HCT116 (cell line): ENCODE measurements around the gene CNTNAP5.

Source experiments
- CEBPB ChIP-seq: IDR thresholded peaks from 2 replicates; pipeline ENCODE4 v1.6.1; 2012; ENCODE audit warnings: low read depth
- CTCF ChIP-seq, 3 experiments: fragments of 200-600 bp in 1 of 3; sonication (generic) in 1 of 3; IDR thresholded peaks in 2 of 3; conservative IDR thresholded peaks in 1 of 3; 2 replicates each; pipeline ENCODE4 v1.5.1; 2012 to 2017; ENCODE audit warnings: low read depth in 2 of 3, low read length in 2 of 3, antibody characterized with exemption in 1 of 3, borderline replicate concordance in 1 of 3, control low read depth in 1 of 3, mild to moderate bottlenecking in 1 of 3, mixed read lengths in 1 of 3, mixed run types in 1 of 3, moderate library complexity in 1 of 3; ENCODE audit not compliant: insufficient read depth in 1 of 3
- EGR1 ChIP-seq: IDR thresholded peaks from 2 replicates; pipeline ENCODE4 v1.6.1; 2012; ENCODE audit warnings: low read depth
- MAX ChIP-seq: IDR thresholded peaks from 2 replicates; pipeline ENCODE4 v1.6.1; 2012
- POLR2A ChIP-seq: IDR thresholded peaks from 2 replicates; pipeline ENCODE4 v1.7.0; 2011; ENCODE audit warnings: borderline replicate concordance; ENCODE audit not compliant: insufficient read depth, insufficient read length; ENCODE audit errors: extremely low read depth
- RAD21 ChIP-seq: IDR thresholded peaks from 2 replicates; pipeline ENCODE4 v1.6.1; 2012; ENCODE audit warnings: low read depth, mild to moderate bottlenecking
- YY1 ChIP-seq: IDR thresholded peaks from 2 replicates; pipeline ENCODE4 v1.6.1; 2011; ENCODE audit warnings: low read length, low read depth, moderate library complexity, mild to moderate bottlenecking; ENCODE audit not compliant: insufficient replicate concordance; ENCODE audit errors: extremely low read depth
- ZFX ChIP-seq: fragments of 450-650 bp; IDR thresholded peaks from 2 replicates; pipeline ENCODE4 v1.6.1; 2017

GRCh38 chr2:124915567-124915966, 890.5 kb downstream of the CNTNAP5 start:
- no peak for TF ChIP-seq ZFX
- TF ChIP-seq RAD21, result no peak
- no peak for TF ChIP-seq CTCF (IDR thresholded peaks at IDR 0.05 in 2 of 3, conservative IDR thresholded peaks at IDR 0.05 in 1 of 3; ENCODE audit: borderline replicate concordance in 1 of 3, insufficient read depth in 1 of 3, low read depth in 2 of 3, low read length in 2 of 3)
- TF ChIP-seq CEBPB, result no peak
- TF ChIP-seq POLR2A, result no peak
- no peak for TF ChIP-seq MAX
- TF ChIP-seq EGR1, result no peak
- TF ChIP-seq YY1, result no peak
